NCI-H748 (cell line): Measurements from ENCODE around the gene TAGLN2.

Experiments used
- DNase-seq: peaks from one replicate; lab custom pipeline; 2025; ENCODE audit not compliant: unreplicated experiment; lab: John Stamatoyannopoulos, UW

Gene TAGLN2

GRCh38 chr1:159877695-159878444 is 47.4 kb downstream of the TAGLN2 start:
- peak; percentile 30 for DNase-seq

- no peak for DNase-seq
These were observed 51.7 kb downstream of the TAGLN2 start for GRCh38 chr1:159873530-159874143.

DNA sequence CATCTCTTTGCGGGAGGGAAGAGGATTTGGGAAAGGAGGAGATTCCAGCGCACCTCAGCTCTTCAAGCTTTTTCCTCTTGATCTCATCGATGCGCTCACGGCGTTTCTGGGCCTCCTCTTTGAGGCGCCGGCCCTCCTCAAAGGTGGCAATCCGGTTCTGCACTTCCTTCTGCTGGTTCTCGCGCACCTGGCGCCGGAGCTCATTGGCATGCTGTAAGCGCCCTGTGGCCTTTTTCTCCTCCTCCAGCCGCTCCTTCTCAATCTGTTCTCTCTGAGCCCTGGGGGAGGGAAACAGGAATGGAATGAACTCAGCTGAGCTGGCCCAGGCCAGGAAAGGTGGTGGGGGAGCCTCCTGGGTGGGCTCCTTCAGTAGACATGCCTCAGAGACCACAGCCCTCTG is 52.4 kb downstream of the TAGLN2 start:
- no peak for DNase-seq

GRCh38 chr1:159870704-159871103 is 54.6 kb downstream of the TAGLN2 start:
- DNase-seq = no peak

- DNase-seq = no peak
These were observed 55.7 kb downstream of the TAGLN2 start for GRCh38 chr1:159869607-159870006.

GRCh38 chr1:159869173-159869572 is 56.1 kb downstream of the TAGLN2 start:
- DNase-seq = no peak

DNA sequence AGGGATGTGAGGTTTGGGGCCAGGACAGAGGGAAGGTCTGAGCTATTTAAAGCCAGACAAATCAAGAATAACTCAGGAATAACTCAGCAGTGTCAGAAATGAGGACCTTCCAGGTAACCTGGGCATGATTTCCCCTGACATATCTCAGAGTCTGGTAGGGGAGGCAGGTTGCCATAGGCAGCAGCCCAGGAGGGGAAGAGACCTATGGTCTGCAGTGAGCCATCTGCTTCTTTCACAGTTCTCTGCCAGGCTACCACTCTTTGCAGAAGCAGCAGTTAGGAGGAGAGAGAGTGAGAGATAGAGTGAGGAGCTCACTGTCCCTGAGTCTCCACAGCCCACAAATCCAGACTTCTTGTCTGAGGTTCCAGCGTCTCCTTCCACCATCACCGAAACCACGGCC is 56.5 kb downstream of the TAGLN2 start:
- no peak for DNase-seq
